ENCODE results near the gene ARID5A. TPM values are rescaled to one million over a fixed set of nuclear protein-coding genes. Genes with fewer than 3 reads are reported as not detected.

Gene ARID5A
- total RNA-seq, 1 donor from 2014 or later: 32.8 TPM

DNA sequence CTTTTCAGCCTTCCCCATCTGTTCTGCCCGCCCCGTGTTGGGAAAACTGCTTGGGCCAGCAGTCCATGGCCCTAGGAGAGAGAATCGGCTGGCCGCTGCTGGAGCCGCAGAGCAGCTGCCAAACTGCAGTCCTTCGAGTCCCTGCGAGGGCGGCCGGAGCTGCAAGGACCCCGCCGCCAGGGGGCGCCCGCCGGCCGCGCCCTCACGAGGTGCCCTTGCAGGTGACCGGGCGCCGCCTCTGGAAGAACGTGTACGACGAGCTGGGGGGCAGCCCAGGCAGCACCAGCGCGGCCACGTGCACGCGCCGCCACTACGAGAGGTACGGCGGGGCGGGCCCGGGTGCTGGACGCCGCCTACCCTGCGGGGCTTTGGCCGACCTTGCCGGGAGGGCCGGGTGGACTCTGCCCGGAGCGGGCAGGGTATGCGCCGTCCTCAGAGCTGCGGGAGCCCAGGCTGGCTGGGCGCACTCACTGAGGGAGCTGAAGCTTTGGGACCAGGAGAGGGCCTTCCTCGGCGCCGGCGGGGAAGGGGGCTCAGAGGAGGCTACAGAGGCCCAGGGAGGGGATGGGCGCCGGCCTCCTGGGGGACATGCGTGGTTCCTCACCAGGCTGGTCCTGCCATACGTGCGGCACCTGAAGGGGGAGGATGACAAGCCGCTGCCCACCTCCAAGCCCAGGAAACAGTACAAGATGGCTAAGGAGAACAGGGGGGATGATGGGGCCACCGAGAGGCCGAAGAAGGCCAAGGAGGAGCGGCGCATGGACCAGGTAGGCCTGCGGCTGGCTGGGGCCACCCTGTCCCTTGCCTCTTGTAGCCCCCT lies 13.6 kb downstream of the ARID5A start:
- DNase-seq (peak; percentile 84), ATAC-seq (peak; percentile 77)
- Histone ChIP-seq H3K9me3 (no peaks in the 10 kb centered on the region), H3K27ac (no peak overlapping the region), H3K27me3 (no peaks in the 10 kb centered on the region), H3K4me3 (no peak overlapping the region), H3K36me3 (peaks cover 50% of the 10 kb centered on the region), H3K4me1 (peaks cover 19% of the 10 kb centered on the region)
- TF ChIP-seq, protein P1, sequence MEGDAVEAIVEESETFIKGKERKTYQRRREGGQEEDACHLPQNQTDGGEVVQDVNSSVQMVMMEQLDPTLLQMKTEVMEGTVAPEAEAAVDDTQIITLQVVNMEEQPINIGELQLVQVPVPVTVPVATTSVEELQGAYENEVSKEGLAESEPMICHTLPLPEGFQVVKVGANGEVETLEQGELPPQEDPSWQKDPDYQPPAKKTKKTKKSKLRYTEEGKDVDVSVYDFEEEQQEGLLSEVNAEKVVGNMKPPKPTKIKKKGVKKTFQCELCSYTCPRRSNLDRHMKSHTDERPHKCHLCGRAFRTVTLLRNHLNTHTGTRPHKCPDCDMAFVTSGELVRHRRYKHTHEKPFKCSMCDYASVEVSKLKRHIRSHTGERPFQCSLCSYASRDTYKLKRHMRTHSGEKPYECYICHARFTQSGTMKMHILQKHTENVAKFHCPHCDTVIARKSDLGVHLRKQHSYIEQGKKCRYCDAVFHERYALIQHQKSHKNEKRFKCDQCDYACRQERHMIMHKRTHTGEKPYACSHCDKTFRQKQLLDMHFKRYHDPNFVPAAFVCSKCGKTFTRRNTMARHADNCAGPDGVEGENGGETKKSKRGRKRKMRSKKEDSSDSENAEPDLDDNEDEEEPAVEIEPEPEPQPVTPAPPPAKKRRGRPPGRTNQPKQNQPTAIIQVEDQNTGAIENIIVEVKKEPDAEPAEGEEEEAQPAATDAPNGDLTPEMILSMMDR (IDR thresholded peaks at IDR 0.05): peak; percentile 61
- intact Hi-C loops (cut with DNase I): no loop called here

DNA sequence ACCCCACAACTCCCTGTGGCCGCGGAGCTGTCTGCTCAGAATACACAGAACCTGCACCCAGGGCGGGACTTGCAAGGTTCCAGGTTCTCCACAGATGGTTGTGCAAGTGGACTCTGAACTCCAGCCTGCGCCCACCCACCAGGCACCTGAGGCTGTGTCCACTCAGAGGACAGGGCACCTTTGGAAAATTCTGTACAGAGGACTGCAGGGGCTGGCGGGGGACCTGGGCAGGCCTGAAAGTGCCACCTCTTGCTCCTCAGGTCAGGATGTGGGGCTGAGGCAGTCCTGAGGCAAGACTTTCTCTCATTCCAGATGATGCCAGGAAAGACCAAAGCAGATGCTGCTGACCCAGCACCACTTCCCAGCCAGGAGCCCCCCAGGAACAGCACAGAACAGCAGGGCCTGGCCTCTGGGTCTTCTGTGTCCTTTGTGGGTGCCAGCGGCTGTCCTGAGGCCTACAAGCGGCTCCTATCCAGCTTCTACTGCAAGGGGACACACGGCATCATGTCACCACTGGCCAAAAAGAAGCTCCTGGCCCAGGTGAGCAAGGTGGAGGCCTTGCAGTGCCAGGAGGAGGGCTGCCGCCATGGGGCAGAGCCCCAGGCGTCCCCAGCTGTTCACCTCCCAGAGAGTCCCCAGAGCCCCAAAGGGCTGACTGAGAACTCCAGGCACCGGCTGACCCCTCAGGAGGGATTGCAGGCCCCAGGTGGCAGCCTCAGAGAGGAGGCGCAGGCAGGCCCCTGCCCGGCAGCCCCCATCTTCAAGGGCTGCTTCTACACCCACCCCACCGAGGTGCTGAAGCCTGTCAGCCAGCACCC lies 14.4 kb downstream of the ARID5A start:
- H3K4me3 ChIP-seq: no peak overlapping the region
- intact Hi-C loops (cut with DNase I): no loop called here
- ATAC-seq (no peak), DNase-seq (no peak)
- TF ChIP-seq, protein P1 (IDR thresholded peaks at IDR 0.05): no peak
- peaks cover 48% of the 10 kb centered on the region for H3K36me3 ChIP-seq
- no peaks in the 10 kb centered on the region for H3K9me3 ChIP-seq
- no peaks in the 10 kb centered on the region for H3K27me3 ChIP-seq
- H3K4me1 ChIP-seq: peaks cover 19% of the 10 kb centered on the region
- no peak overlapping the region for H3K27ac ChIP-seq

DNA sequence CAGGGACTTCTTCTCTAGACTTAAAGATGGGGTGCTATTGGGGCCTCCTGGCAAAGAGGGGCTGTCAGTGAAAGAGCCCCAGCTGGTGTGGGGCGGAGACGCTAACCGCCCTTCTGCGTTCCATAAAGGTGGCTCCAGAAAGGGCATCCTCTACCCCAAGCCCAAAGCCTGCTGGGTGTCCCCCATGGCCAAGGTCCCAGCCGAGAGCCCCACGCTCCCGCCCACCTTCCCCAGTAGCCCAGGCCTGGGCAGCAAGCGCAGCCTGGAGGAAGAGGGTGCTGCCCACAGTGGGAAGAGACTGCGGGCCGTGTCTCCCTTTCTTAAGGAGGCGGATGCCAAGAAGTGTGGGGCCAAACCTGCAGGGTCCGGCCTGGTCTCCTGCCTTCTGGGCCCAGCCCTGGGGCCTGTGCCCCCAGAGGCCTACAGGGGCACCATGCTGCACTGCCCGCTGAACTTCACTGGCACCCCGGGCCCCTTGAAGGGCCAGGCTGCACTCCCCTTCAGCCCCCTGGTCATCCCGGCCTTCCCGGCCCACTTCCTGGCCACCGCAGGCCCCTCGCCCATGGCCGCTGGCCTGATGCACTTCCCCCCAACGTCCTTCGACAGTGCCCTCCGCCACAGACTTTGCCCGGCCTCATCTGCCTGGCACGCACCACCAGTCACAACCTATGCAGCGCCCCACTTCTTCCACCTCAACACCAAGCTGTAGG lies 15.2 kb downstream of the ARID5A start:
- Histone ChIP-seq H3K27ac (no peak overlapping the region), H3K9me3 (no peaks in the 10 kb centered on the region), H3K4me1 (peaks cover 13% of the 10 kb centered on the region), H3K36me3 (peaks cover 48% of the 10 kb centered on the region), H3K4me3 (no peak overlapping the region), H3K27me3 (no peaks in the 10 kb centered on the region)
- intact Hi-C loops (cut with DNase I): no loop called here
- ATAC-seq (no peak), DNase-seq (no peak)
- TF ChIP-seq, protein P1 (IDR thresholded peaks at IDR 0.05): no peak

DNA sequence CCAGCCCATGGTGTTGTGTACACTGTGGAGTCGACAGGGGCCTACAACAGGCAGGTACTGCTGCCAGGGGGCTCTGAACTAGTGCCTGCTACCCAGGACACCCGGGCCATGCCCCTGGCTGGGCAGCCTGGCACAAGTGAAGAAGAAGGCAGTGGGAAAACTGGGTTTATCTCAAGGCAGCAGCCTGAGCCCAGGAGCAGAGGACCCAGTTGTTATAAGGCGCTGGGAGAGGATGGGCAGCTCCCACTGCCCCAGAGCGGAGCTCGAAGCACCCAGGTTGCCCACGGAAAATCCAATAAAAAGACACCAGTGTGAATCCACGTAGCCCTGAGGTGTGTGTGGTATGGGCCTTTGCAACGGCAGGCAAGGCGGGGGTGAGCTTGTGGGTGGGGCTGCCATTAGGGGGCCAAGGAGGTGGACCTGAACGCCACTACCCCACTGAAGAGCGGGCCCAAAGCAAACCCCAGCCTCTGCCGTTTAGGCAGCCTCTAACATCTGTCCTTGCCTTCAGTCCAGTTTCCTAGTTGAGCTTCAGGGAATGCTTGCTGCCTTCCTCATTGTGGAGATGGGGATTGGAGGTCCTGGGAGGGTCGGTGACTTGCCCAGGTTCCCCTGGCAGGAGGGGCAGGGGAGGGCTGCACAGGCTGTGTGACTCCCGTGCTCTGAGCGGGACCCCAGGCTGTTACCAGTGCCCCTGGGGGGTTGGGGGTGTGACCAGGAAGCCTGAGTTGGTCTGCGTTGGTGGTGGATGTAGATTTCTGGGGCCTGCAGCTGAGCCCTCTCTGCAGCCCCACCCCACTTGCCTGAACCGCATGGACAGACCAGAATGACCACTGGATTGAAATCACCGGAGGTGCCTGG lies 16.0 kb downstream of the ARID5A start:
- intact Hi-C loops (cut with DNase I): no loop called here

More for the DNA sequence above, 16.0 kb downstream of the ARID5A start:
- DNase-seq (no peak), ATAC-seq (no peak)
- TF ChIP-seq, protein P1 (IDR thresholded peaks at IDR 0.05): no peak
- no peak overlapping the region for H3K4me3 ChIP-seq
- H3K27me3 ChIP-seq: no peaks in the 10 kb centered on the region
- no peaks in the 10 kb centered on the region for H3K9me3 ChIP-seq
- peaks cover 12% of the 10 kb centered on the region for H3K4me1 ChIP-seq
- peaks cover 45% of the 10 kb centered on the region for H3K36me3 ChIP-seq
- no peak overlapping the region for H3K27ac ChIP-seq

All from upper lobe of right lung (tissue), 1 donor.